ENCODE measurements around the gene CIART.

- TF ChIP-seq CTCF (IDR thresholded peaks at IDR 0.05) (no peak; the same call in 1 of the 2 replicates), REST (IDR thresholded peaks at IDR 0.05; ENCODE audit: insufficient read depth in 1 of 2, low read depth in 2 of 2, low read length in 1 of 2) (no peak), SIN3A (IDR thresholded peaks at IDR 0.05; ENCODE audit: borderline replicate concordance, insufficient read depth, low read depth, low read length) (no peak), POLR2AphosphoS5 (IDR thresholded peaks at IDR 0.05; ENCODE audit: low read depth, low read length) (no peak), TCF7L2 (IDR thresholded peaks at IDR 0.05; ENCODE audit: low read depth, low read length) (no peak)
Measured at GRCh38 chr1:150256198-150256553, 26.2 kb upstream of the CIART start.

Measured in Panc1 (cell line).